Stimulated activated CD4-positive, alpha-beta T cell treated with anti-CD3 and anti-CD28 coated beads, TNF-alpha, amount 100 ng/mL, for 24 hours (primary cell): ENCODE data around the gene FNDC3A.

Source experiments
- DNase-seq, 3 experiments: peaks; one replicate each; pipeline ENCODE4 v3.0.0-alpha.2; 2020; ENCODE audit warnings: low read depth in 3 of 3

The FNDC3A gene

GRCh38 chr13:48975856-48976575 lies at the start of gene FNDC3A:
FNDC3A (plus strand) TSS chr13:48975912; CDS start chr13:49006191, 30,279 bp downstream.
- DNase-seq = peak; percentile 75 to 83 (median 77)

- no peak for DNase-seq
Observed at GRCh38 chr13:48928757-48929430, 46.8 kb upstream of the FNDC3A start.

GRCh38 chr13:48930918-48931317 lies 44.8 kb upstream of the FNDC3A start:
- no peak for DNase-seq

GRCh38 chr13:48938308-48938943 lies 37.3 kb upstream of the FNDC3A start:
- no peak for DNase-seq

GRCh38 chr13:48939728-48940127 lies 36.0 kb upstream of the FNDC3A start:
- DNase-seq = no peak

- DNase-seq = no peak
Observed at GRCh38 chr13:48942131-48942530, 33.6 kb upstream of the FNDC3A start.

- no peak for DNase-seq
Observed at GRCh38 chr13:48944221-48944620, 31.5 kb upstream of the FNDC3A start.

- no peak for DNase-seq
Observed at GRCh38 chr13:48945626-48946025, 30.1 kb upstream of the FNDC3A start.

GRCh38 chr13:48946163-48946562 lies 29.5 kb upstream of the FNDC3A start:
- no peak for DNase-seq

GRCh38 chr13:48949566-48950500 lies 25.9 kb upstream of the FNDC3A start:
- no peak for DNase-seq

GRCh38 chr13:48950501-48950875 lies 25.2 kb upstream of the FNDC3A start:
- DNase-seq = no peak

GRCh38 chr13:48954081-48954480 lies 21.6 kb upstream of the FNDC3A start:
- no peak for DNase-seq

GRCh38 chr13:48955536-48955935 lies 20.2 kb upstream of the FNDC3A start:
- DNase-seq = no peak

GRCh38 chr13:48961379-48961778 lies 14.3 kb upstream of the FNDC3A start:
- DNase-seq = no peak

- DNase-seq = no peak
Observed at GRCh38 chr13:48962281-48962680, 13.4 kb upstream of the FNDC3A start.

GRCh38 chr13:48965736-48966135 lies 10.0 kb upstream of the FNDC3A start:
- DNase-seq = no peak

GRCh38 chr13:48969685-48970084 lies 6.0 kb upstream of the FNDC3A start:
- DNase-seq = no peak

GRCh38 chr13:48973845-48974431 lies 1.8 kb upstream of the FNDC3A start:
- DNase-seq = no peak

GRCh38 chr13:48975101-48975855 lies 434 bp upstream of the FNDC3A start:
- DNase-seq = peak in 2 of 3 experiments; percentile 11 to 34

- DNase-seq = peak in 1 of 3 experiments; percentile 33
Observed at GRCh38 chr13:48976576-48977285, 1.0 kb downstream of the FNDC3A start.
